OCI-LY3 (cell line): ENCODE results near the gene IFNAR1.

Experiments
- CTCF ChIP-seq: fragments of 200-600, 300-600 bp; sonication (generic); IDR thresholded peaks from 2 replicates; pipeline ENCODE4 v1.5.1; 2014; ENCODE audit warnings: antibody characterized with exemption, low read length, low read depth
- EZH2phosphoT487 ChIP-seq: fragments of 200-600 bp; shearing (Covaris generic); IDR thresholded peaks from 2 replicates; pipeline ENCODE4 v1.6.1; 2018; ENCODE audit warnings: antibody characterized with exemption, mixed run types, low read depth

- TF ChIP-seq CTCF (no peak), EZH2phosphoT487 (no peak)
These were observed 35.5 kb downstream of the IFNAR1 start for GRCh38 chr21:33360281-33360680.
